GM12878 (cell line): ENCODE data around the gene SUPT4H1. TPM values are rescaled to one million over a fixed set of nuclear protein-coding genes. Genes with fewer than 3 reads are reported as not detected.

ENCODE experiments used
- ATF3 ChIP-seq: IDR thresholded peaks from 2 replicates; pipeline ENCODE4 v1.6.1; 2011; ENCODE audit warnings: low read depth, mild to moderate bottlenecking, low read length, moderate library complexity, borderline replicate concordance; ENCODE audit errors: extremely low read depth
- HDGF ChIP-seq: fragments of 450-650 bp; IDR thresholded peaks from 2 replicates; pipeline ENCODE4 v1.6.1; 2016; ENCODE audit warnings: antibody characterized with exemption
- IKZF2 ChIP-seq, 2 experiments: fragments of 450-650 bp; IDR thresholded peaks; 2 replicates each; pipeline ENCODE4 v1.6.1; 2017; ENCODE audit warnings: mild to moderate bottlenecking in 2 of 2, moderate library complexity in 2 of 2
- MAX ChIP-seq: IDR thresholded peaks from 2 replicates; pipeline ENCODE4 v1.6.1; 2012; ENCODE audit warnings: low read depth, low read length, improper control_type of control experiment
- NR2F1 ChIP-seq: fragments of 450-650 bp; conservative IDR thresholded peaks from 2 replicates; pipeline ENCODE4 v1.6.1; 2017; ENCODE audit warnings: mild to moderate bottlenecking
- NRF1 ChIP-seq: conservative IDR thresholded peaks from 2 replicates; pipeline ENCODE4 v1.6.1; 2011; ENCODE audit warnings: mild to moderate bottlenecking, low read depth, low read length, improper control_type of control experiment
- PAX5 ChIP-seq: IDR thresholded peaks from 2 replicates; pipeline ENCODE4 v1.6.1; 2011; ENCODE audit warnings: low read depth, low read length, borderline replicate concordance
- POLR2AphosphoS5 ChIP-seq: IDR thresholded peaks from 2 replicates; pipeline ENCODE4 v1.6.1; 2011; ENCODE audit warnings: mild to moderate bottlenecking, low read length, inconsistent platforms
- POU2F2 ChIP-seq: IDR thresholded peaks from 3 replicates; pipeline ENCODE4 v1.6.1; 2011; ENCODE audit warnings: low read depth, mild to moderate bottlenecking, low read length, borderline replicate concordance
- RB1 ChIP-seq: fragments of 450-650 bp; formaldehyde crosslinking; IDR thresholded peaks from 2 replicates; pipeline ENCODE4 v1.6.1; 2017; ENCODE audit warnings: mild to moderate bottlenecking, borderline replicate concordance
- RCOR1 ChIP-seq: conservative IDR thresholded peaks from 2 replicates; pipeline ENCODE4 v1.6.1; 2012; ENCODE audit warnings: low read depth, low read length, improper control_type of control experiment
- SMC3 ChIP-seq: IDR thresholded peaks from 2 replicates; pipeline ENCODE4 v1.6.1; 2011; ENCODE audit warnings: low read length, improper control_type of control experiment, borderline replicate concordance
- TCF3 ChIP-seq: IDR thresholded peaks from 2 replicates; pipeline ENCODE4 v1.6.1; 2012; ENCODE audit warnings: low read depth, mild to moderate bottlenecking, low read length, borderline replicate concordance; ENCODE audit not compliant: insufficient read depth
- WRNIP1 ChIP-seq: IDR thresholded peaks from 2 replicates; pipeline ENCODE4 v1.6.1; 2011; ENCODE audit warnings: low read depth, low read length, improper control_type of control experiment, borderline replicate concordance
- ZNF207 ChIP-seq: fragments of 450-650 bp; IDR thresholded peaks from 2 replicates; pipeline ENCODE4 v1.6.1; 2014; ENCODE audit warnings: antibody characterized with exemption, mild to moderate bottlenecking, borderline replicate concordance
- polyA plus RNA-seq, 11 experiments: library from polyadenylated mRNA; depleted of rRNA in 4 of 11; unstranded in 6 of 11; stranded (reverse) in 5 of 11; fragments of >200 nt; fragmentation: Nextera tagmentation in 4 of 11; fragmentation: Illumina TruSeq in 1 of 11; extraction: Ambion mirVana in 4 of 11; extraction: Trizol in 1 of 11; gene quantifications; 1 replicate in 1 of 11; 2 replicates in 10 of 11; pipeline versions ENCODE4 v1.2.1 to v1.2.3, GENCODE V29; 2011 to 2016; ENCODE audit warnings: inconsistent platforms in 2 of 11, missing spikeins in 2 of 11, low read depth in 1 of 11
- total RNA-seq, 4 experiments: library from RNA; depleted of rRNA in 3 of 4; stranded (reverse); fragments of >200 nt in 3 of 4; fragmentation: Illumina TruSeq in 1 of 4; extraction: Trizol in 1 of 4; gene quantifications; 2 replicates each; pipeline versions ENCODE4 v1.2.1 to v1.2.3, GENCODE V29; 2013 to 2021

SUPT4H1 gene
- total and polyA plus RNA-seq, 10 of the 15 experiments (the other 5 are each of a cell fraction or from before 2014, with no cell fraction given) = 83.8 to 293 (median 128) TPM

GRCh38 chr17:58336456-58337209 lies 15.4 kb downstream of the SUPT4H1 start (continued):
- TF ChIP-seq NR2F1 (0 out of 2 replicates have a peak, but pooled peaks have one; percentile 20), WRNIP1 (peak; percentile 28; the same call in 1 of the 2 replicates), RCOR1 (no peak), HDGF (0 out of 2 replicates have a peak, but pooled peaks have one; percentile 11), NRF1 (no peak), PAX5 (peak; percentile 39; the same call in 1 of the 2 replicates), ZNF207 (peak; percentile 62; the same call in 1 of the 2 replicates), IKZF2 (IDR thresholded peaks at IDR 0.05) (peak; percentile 15 to 62; a peak in 2 of 4 replicates), POU2F2 (peak; percentile 62; the same call in 1 of the 3 replicates), POLR2AphosphoS5 (no peak; the same call in 1 of the 2 replicates), RB1 (0 out of 2 replicates have a peak, but pooled peaks have one; percentile 4), TCF3 (0 out of 2 replicates have a peak, but pooled peaks have one; percentile 16), ATF3 (no peak), MAX (0 out of 2 replicates have a peak, but pooled peaks have one; percentile 33), SMC3 (0 out of 2 replicates have a peak, but pooled peaks have one; percentile 8)
